ENCODE data around the gene OOSP3.

DNA sequence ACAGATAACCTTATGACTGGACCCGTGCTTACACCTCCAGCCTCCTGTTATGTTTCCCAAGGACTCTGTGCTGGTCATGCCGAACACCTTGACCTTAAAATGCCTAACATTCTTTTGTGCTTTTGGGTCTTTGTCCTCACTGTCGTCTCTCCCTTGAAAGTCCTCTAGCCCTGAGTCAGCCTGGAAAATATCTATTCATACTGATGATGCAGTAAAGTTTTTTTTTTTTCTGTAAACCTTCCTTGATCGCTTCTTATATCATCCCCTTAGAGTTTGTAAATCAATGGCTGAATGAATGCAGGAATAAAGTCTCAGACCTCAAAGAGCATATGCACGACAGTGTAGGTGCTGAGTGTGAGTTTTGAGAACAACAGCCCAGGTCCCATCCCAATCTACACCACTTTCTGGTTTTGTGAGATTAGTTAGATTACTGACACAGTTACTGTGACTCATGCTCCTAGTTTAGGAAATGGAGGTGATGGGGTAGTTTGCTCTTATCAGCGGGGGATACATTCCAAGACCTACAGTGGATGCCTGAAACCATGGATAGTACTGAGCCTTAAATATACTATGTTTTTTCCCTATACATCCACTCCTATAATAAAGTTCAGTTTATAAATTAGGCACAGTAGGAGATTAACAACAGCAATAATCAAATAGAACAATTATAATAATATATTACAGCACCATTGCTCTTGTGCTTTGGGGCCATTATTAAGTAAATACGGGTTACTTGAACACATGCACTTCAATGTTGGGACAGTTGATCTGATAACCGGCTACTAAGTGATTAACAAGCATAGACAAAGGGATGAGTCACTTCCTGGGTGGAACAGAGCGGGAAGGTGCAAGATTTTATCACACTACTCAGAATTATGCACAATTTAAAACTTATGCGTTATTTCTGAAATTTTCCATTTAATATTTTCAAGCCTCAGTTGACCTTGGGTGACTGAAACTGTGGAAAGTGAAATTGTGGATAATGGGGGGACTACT is 20.8 kb upstream of the OOSP3 start:
- TF ChIP-seq, protein P1, sequence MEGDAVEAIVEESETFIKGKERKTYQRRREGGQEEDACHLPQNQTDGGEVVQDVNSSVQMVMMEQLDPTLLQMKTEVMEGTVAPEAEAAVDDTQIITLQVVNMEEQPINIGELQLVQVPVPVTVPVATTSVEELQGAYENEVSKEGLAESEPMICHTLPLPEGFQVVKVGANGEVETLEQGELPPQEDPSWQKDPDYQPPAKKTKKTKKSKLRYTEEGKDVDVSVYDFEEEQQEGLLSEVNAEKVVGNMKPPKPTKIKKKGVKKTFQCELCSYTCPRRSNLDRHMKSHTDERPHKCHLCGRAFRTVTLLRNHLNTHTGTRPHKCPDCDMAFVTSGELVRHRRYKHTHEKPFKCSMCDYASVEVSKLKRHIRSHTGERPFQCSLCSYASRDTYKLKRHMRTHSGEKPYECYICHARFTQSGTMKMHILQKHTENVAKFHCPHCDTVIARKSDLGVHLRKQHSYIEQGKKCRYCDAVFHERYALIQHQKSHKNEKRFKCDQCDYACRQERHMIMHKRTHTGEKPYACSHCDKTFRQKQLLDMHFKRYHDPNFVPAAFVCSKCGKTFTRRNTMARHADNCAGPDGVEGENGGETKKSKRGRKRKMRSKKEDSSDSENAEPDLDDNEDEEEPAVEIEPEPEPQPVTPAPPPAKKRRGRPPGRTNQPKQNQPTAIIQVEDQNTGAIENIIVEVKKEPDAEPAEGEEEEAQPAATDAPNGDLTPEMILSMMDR (IDR thresholded peaks at IDR 0.05) = no peak
- no peak for TF ChIP-seq POLR2A (IDR thresholded peaks at IDR 0.05)
